Ovary (tissue), 3 donors: Measurements from ENCODE around the gene IMMP2L.

Experiments used
- EP300 ChIP-seq: sonication (generic); formaldehyde crosslinking; IDR thresholded peaks from one replicate; pipeline ENCODE4 v1.6.1; 2017; ENCODE audit warnings: antibody characterized with exemption
- POLR2A ChIP-seq: fragments of 450-650 bp; IDR thresholded peaks from one replicate; pipeline ENCODE4 v1.6.1; 2017; ENCODE audit warnings: antibody characterized with exemption, mild to moderate bottlenecking, moderate library complexity
- TF ChIP-seq, protein P1 (sequence below), 3 donors: fragments of 450-650 bp in 2 of 3; fragments of 200-600 bp in 1 of 3; IDR thresholded peaks; one replicate each; pipeline versions ENCODE4 v1.5.1 to v1.8.0; 2016 to 2022; ENCODE audit warnings: antibody characterized with exemption in 3 of 3, mild to moderate bottlenecking in 1 of 3
- donor health status: DM: no; HTN: no; CAD: no.

- TF ChIP-seq, protein P1, sequence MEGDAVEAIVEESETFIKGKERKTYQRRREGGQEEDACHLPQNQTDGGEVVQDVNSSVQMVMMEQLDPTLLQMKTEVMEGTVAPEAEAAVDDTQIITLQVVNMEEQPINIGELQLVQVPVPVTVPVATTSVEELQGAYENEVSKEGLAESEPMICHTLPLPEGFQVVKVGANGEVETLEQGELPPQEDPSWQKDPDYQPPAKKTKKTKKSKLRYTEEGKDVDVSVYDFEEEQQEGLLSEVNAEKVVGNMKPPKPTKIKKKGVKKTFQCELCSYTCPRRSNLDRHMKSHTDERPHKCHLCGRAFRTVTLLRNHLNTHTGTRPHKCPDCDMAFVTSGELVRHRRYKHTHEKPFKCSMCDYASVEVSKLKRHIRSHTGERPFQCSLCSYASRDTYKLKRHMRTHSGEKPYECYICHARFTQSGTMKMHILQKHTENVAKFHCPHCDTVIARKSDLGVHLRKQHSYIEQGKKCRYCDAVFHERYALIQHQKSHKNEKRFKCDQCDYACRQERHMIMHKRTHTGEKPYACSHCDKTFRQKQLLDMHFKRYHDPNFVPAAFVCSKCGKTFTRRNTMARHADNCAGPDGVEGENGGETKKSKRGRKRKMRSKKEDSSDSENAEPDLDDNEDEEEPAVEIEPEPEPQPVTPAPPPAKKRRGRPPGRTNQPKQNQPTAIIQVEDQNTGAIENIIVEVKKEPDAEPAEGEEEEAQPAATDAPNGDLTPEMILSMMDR (IDR thresholded peaks at IDR 0.05): no peak
- TF ChIP-seq EP300 (no peak), POLR2A (no peak)
These were observed 499.1 kb downstream of the IMMP2L start for GRCh38 chr7:111063166-111063565.
